WTC11 (cell line): ENCODE measurements around the gene CRADD. TPM values are rescaled to one million over a fixed set of nuclear protein-coding genes. Genes with fewer than 3 reads are reported as not detected.

Experiments used
- ATAC-seq: fragments of 200-7000 bp; cut with Tn5 transposase; 2 replicates; pipeline ENCODE4 v1.10.0; 2021; ENCODE audit warnings: mild to moderate bottlenecking, moderate library complexity
- CTCF ChIA-PET: fragments of 300-600 bp; sonication (Branson Sonifier 250); formaldehyde crosslinking; loops from one replicate; lab custom pipeline; 2021; ENCODE audit warnings: antibody characterized with exemption; lab: Charles Lee
- POLR2A ChIA-PET: fragments of 350-600 bp; sonication (Branson Sonifier 250); formaldehyde crosslinking; loops from one replicate; lab custom pipeline; 2021; ENCODE audit warnings: antibody characterized with exemption; lab: Charles Lee
- DNase-seq: peaks from one replicate; pipeline ENCODE4 v3.0.0; 2021; ENCODE audit warnings: low spot score
- H3K27ac Mint-ChIP-seq: 2 replicates; pipeline ENCODE4 v1.8.0; 2021; ENCODE audit warnings: mixed read lengths
- H3K27me3 Mint-ChIP-seq: 2 replicates; pipeline ENCODE4 v1.8.0; 2021; ENCODE audit warnings: low read depth, mild to moderate bottlenecking, moderate library complexity, mixed read lengths
- H3K36me3 Mint-ChIP-seq: 2 replicates; pipeline ENCODE4 v1.8.0; 2021; ENCODE audit warnings: mixed read lengths
- H3K4me1 Mint-ChIP-seq: 2 replicates; pipeline ENCODE4 v1.8.0; 2022; ENCODE audit warnings: mixed read lengths
- H3K4me3 Mint-ChIP-seq: 2 replicates; pipeline ENCODE4 v1.8.0; 2021; ENCODE audit warnings: mild to moderate bottlenecking, moderate library complexity, mixed read lengths
- H3K9me3 Mint-ChIP-seq: 2 replicates; pipeline ENCODE4 v1.8.0; 2021; ENCODE audit warnings: mixed read lengths
- AFF4 ChIP-seq: sonication (generic); formaldehyde crosslinking; IDR thresholded peaks from 2 replicates; pipeline ENCODE4 v1.8.1; 2023; ENCODE audit warnings: mild to moderate bottlenecking, missing genetic modification reagents, borderline replicate concordance
- ARID4B ChIP-seq: sonication (generic); formaldehyde crosslinking; IDR thresholded peaks from 2 replicates; pipeline ENCODE4 v1.8.0; 2023; ENCODE audit warnings: missing genetic modification reagents, mild to moderate bottlenecking, borderline replicate concordance
- ETV6 ChIP-seq: sonication (generic); formaldehyde crosslinking; IDR thresholded peaks from 2 replicates; pipeline ENCODE4 v1.8.1; 2022; ENCODE audit warnings: mild to moderate bottlenecking, missing genetic modification reagents
- FOXJ3 ChIP-seq: sonication (generic); formaldehyde crosslinking; IDR thresholded peaks from 2 replicates; pipeline ENCODE4 v1.9.0; 2021; ENCODE audit warnings: missing genetic modification reagents, mild to moderate bottlenecking, borderline replicate concordance
- GABPB1 ChIP-seq: sonication (generic); formaldehyde crosslinking; IDR thresholded peaks from 2 replicates; pipeline ENCODE4 v1.8.1; 2023; ENCODE audit warnings: mild to moderate bottlenecking, missing genetic modification reagents
- GRHL2 ChIP-seq: fragments of 250-450 bp; sonication (Bioruptor Pico); IDR thresholded peaks from 2 replicates; pipeline ENCODE4 v1.8.0; 2022; ENCODE audit warnings: mild to moderate bottlenecking, moderate library complexity; ENCODE audit not compliant: insufficient replicate concordance, severe bottlenecking
- MLX ChIP-seq: sonication (generic); formaldehyde crosslinking; IDR thresholded peaks from 2 replicates; pipeline ENCODE4 v1.8.1; 2023; ENCODE audit warnings: mild to moderate bottlenecking, missing genetic modification reagents, moderate library complexity
- NR2C2 ChIP-seq: sonication (generic); formaldehyde crosslinking; IDR thresholded peaks from 2 replicates; pipeline ENCODE4 v1.8.0; 2022; ENCODE audit warnings: mild to moderate bottlenecking, missing genetic modification reagents
- PRDM15 ChIP-seq: sonication (generic); formaldehyde crosslinking; IDR thresholded peaks from 2 replicates; pipeline ENCODE4 v1.8.0; 2022; ENCODE audit warnings: missing genetic modification reagents
- PREB ChIP-seq: sonication (generic); formaldehyde crosslinking; IDR thresholded peaks from 2 replicates; pipeline ENCODE4 v1.8.1; 2022; ENCODE audit warnings: mild to moderate bottlenecking, missing genetic modification reagents, moderate library complexity, borderline replicate concordance
- PRRX2 ChIP-seq: fragments of 250-450 bp; sonication (Bioruptor Pico); IDR thresholded peaks from 2 replicates; pipeline ENCODE4 v1.8.0; 2021; ENCODE audit warnings: mild to moderate bottlenecking
- RORB ChIP-seq: fragments of 250-450 bp; sonication (Bioruptor Pico); IDR thresholded peaks from 2 replicates; pipeline ENCODE4 v1.9.0; 2021; ENCODE audit warnings: mild to moderate bottlenecking
- SOX15 ChIP-seq: fragments of 250-450 bp; sonication (Bioruptor Pico); IDR thresholded peaks from 2 replicates; pipeline ENCODE4 v1.9.0; 2021; ENCODE audit warnings: mild to moderate bottlenecking
- SP1 ChIP-seq: sonication (generic); formaldehyde crosslinking; conservative IDR thresholded peaks from 2 replicates; pipeline ENCODE4 v1.8.1; 2022; ENCODE audit warnings: missing genetic modification reagents
- TP53 ChIP-seq: sonication (generic); formaldehyde crosslinking; IDR thresholded peaks from 2 replicates; pipeline ENCODE4 v1.8.1; 2023; ENCODE audit warnings: mild to moderate bottlenecking, missing genetic modification reagents
- ZNF138 ChIP-seq: sonication (generic); formaldehyde crosslinking; conservative IDR thresholded peaks from 2 replicates; pipeline ENCODE4 v1.8.1; 2022; ENCODE audit warnings: mild to moderate bottlenecking, moderate library complexity, missing genetic modification reagents
- ZNF416 ChIP-seq: fragments of 250-450 bp; sonication (Bioruptor Pico); IDR thresholded peaks from 2 replicates; pipeline ENCODE4 v1.9.0; 2021; ENCODE audit warnings: mild to moderate bottlenecking, inconsistent platforms
- ZNF423 ChIP-seq: fragments of 250-450 bp; sonication (Bioruptor Pico); IDR thresholded peaks from 2 replicates; pipeline ENCODE4 v2.1.2; 2022; ENCODE audit warnings: mild to moderate bottlenecking, moderate library complexity
- total RNA-seq: library from RNA; stranded (reverse); gene quantifications from 3 replicates; pipeline ENCODE4 v1.2.3, GENCODE V29; 2021

CRADD gene
- total RNA-seq, 1 experiment from 2014 or later, result 11.6 TPM

GRCh38 chr12:93727195-93727811, 50.1 kb downstream of the CRADD start:
- Mint-ChIP-seq H3K36me3 (peaks cover 5% of the 10 kb centered on the region), H3K4me3 (no peak overlapping the region), H3K27ac (no peak overlapping the region), H3K27me3 (no peaks in the 10 kb centered on the region), H3K4me1 (peaks cover 13% of the 10 kb centered on the region), H3K9me3 (peaks cover 11% of the 10 kb centered on the region)
- ATAC-seq (peak; percentile 56; the same call in 1 of the 2 replicates), DNase-seq (no peak)
- CTCF ChIA-PET, result interaction anchor here (0.6 to 1.1 kb wide), 2 partner anchors 15 to 374 kb away, joined by 3 to 4 read pairs; no protein-coding TSS in a partner anchor
- TF ChIP-seq GRHL2 (CRISPR knock-in tag), result no peak
- TF ChIP-seq MLX (CRISPR knock-in tag), result no peak
- TF ChIP-seq RORB, result no peak
- POLR2A ChIA-PET, result no interaction called here

- DNase-seq (no peak), ATAC-seq (no peak)
- Mint-ChIP-seq H3K4me3 (no peak overlapping the region), H3K9me3 (peaks cover 5% of the 10 kb centered on the region; the same call in 1 of the 2 replicates), H3K4me1 (peaks cover 13% of the 10 kb centered on the region), H3K36me3 (no peaks in the 10 kb centered on the region), H3K27me3 (no peaks in the 10 kb centered on the region), H3K27ac (no peak overlapping the region)
- ChIA-PET POLR2A (no interaction called here), CTCF (interaction anchor here (1.1 kb wide), 1 partner anchor 373 kb away, joined by 3 read pairs; no protein-coding TSS in a partner anchor)
- no peak for TF ChIP-seq SOX15 (CRISPR knock-in tag)
- no peak for TF ChIP-seq NR2C2
- TF ChIP-seq PREB (CRISPR knock-in tag), result no peak
- no peak for TF ChIP-seq PRRX2 (CRISPR knock-in tag)
- no peak for TF ChIP-seq PRDM15
- TF ChIP-seq AFF4, result no peak
- no peak for TF ChIP-seq TP53 (CRISPR knock-in tag)
- no peak for TF ChIP-seq ETV6 (CRISPR knock-in tag)
- no peak for TF ChIP-seq ZNF423 (CRISPR knock-in tag)
Measured at GRCh38 chr12:93727911-93728310, 50.7 kb downstream of the CRADD start.

GRCh38 chr12:93729934-93730333, 52.8 kb downstream of the CRADD start:
- DNase-seq (no peak), ATAC-seq (no peak)
- Mint-ChIP-seq H3K27ac (no peak overlapping the region), H3K27me3 (no peaks in the 10 kb centered on the region), H3K36me3 (no peaks in the 10 kb centered on the region), H3K9me3 (no peaks in the 10 kb centered on the region), H3K4me3 (no peak overlapping the region), H3K4me1 (peaks cover 19% of the 10 kb centered on the region)
- CTCF ChIA-PET, result no interaction called here
- POLR2A ChIA-PET, result no interaction called here
- TF ChIP-seq ARID4B (CRISPR knock-in tag), result no peak
- TF ChIP-seq ZNF416 (CRISPR knock-in tag), result no peak
- no peak for TF ChIP-seq ZNF138 (CRISPR knock-in tag)
- no peak for TF ChIP-seq FOXJ3 (CRISPR knock-in tag)
- TF ChIP-seq TP53 (CRISPR knock-in tag), result no peak
- TF ChIP-seq SP1 (CRISPR knock-in tag), result no peak
- TF ChIP-seq GABPB1 (CRISPR knock-in tag), result no peak
